KMS-11 (cell line): ENCODE data around the gene RSAD2.
"Not testable (repeated sequence)": the region's sequence is repeated elsewhere in the genome, so short reads cannot be mapped to it uniquely, and the experiment has no call there.

ENCODE experiments used
- H2AFZ ChIP-seq: fragments of 200-600 bp; sonication (generic); 2 replicates; pipeline ENCODE4 v1.6.1; 2016; ENCODE audit warnings: antibody characterized with exemption, mixed run types, low read depth
- H3K27ac ChIP-seq: fragments of 200-600 bp; sonication (generic); 2 replicates; pipeline ENCODE4 v1.6.1; 2016; ENCODE audit warnings: mild to moderate bottlenecking, mixed run types
- H3K27me3 ChIP-seq: fragments of 200-600 bp; sonication (generic); 2 replicates; pipeline ENCODE4 v1.6.1; 2017; ENCODE audit warnings: mild to moderate bottlenecking, low read depth, mixed run types, moderate library complexity; ENCODE audit not compliant: insufficient read depth
- H3K36me3 ChIP-seq: fragments of 200-600 bp; sonication (generic); 2 replicates; pipeline ENCODE4 v1.6.1; 2017; ENCODE audit warnings: mild to moderate bottlenecking, mixed run types; ENCODE audit not compliant: insufficient read depth
- H3K4me1 ChIP-seq: fragments of 200-600 bp; sonication (generic); 2 replicates; pipeline ENCODE4 v1.6.1; 2016; ENCODE audit warnings: mild to moderate bottlenecking, low read depth, mixed run types; ENCODE audit not compliant: poor library complexity, severe bottlenecking
- H3K4me2 ChIP-seq: fragments of 200-600 bp; sonication (generic); 2 replicates; pipeline ENCODE4 v1.7.0; 2016; ENCODE audit warnings: mild to moderate bottlenecking, mixed run types
- H3K4me3 ChIP-seq: fragments of 200-600 bp; sonication (generic); IDR thresholded peaks from 2 replicates; pipeline ENCODE4 v1.6.1; 2017; ENCODE audit warnings: low read depth, low read length, mixed read lengths; ENCODE audit not compliant: insufficient read depth
- H3K79me2 ChIP-seq: fragments of 200-600 bp; sonication (generic); 2 replicates; pipeline ENCODE4 v1.6.1; 2016; ENCODE audit warnings: low read depth, mixed run types; ENCODE audit not compliant: insufficient read depth
- H3K9ac ChIP-seq: fragments of 200-600 bp; sonication (generic); 2 replicates; pipeline ENCODE4 v1.6.1; 2016; ENCODE audit warnings: mild to moderate bottlenecking, mixed run types
- H4K20me1 ChIP-seq: fragments of 200-600 bp; sonication (generic); 2 replicates; pipeline ENCODE4 v1.6.1; 2016; ENCODE audit warnings: mild to moderate bottlenecking, mixed run types; ENCODE audit not compliant: insufficient read depth
- TF ChIP-seq, protein P1 (sequence below): fragments of 200-600 bp; sonication (generic); conservative IDR thresholded peaks from 2 replicates; pipeline ENCODE4 v1.6.1; 2017; ENCODE audit warnings: low read depth, mild to moderate bottlenecking, antibody characterized with exemption, low read length, moderate library complexity, mixed read lengths

RSAD2 gene

GRCh38 chr2:6856548-6856920 lies 21.0 kb upstream of the RSAD2 start:
- H4K20me1 ChIP-seq = no peaks in the 10 kb centered on the region
- TF ChIP-seq, protein P1, sequence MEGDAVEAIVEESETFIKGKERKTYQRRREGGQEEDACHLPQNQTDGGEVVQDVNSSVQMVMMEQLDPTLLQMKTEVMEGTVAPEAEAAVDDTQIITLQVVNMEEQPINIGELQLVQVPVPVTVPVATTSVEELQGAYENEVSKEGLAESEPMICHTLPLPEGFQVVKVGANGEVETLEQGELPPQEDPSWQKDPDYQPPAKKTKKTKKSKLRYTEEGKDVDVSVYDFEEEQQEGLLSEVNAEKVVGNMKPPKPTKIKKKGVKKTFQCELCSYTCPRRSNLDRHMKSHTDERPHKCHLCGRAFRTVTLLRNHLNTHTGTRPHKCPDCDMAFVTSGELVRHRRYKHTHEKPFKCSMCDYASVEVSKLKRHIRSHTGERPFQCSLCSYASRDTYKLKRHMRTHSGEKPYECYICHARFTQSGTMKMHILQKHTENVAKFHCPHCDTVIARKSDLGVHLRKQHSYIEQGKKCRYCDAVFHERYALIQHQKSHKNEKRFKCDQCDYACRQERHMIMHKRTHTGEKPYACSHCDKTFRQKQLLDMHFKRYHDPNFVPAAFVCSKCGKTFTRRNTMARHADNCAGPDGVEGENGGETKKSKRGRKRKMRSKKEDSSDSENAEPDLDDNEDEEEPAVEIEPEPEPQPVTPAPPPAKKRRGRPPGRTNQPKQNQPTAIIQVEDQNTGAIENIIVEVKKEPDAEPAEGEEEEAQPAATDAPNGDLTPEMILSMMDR = no peak
- no peak overlapping the region for H2AFZ ChIP-seq
- H3K36me3 ChIP-seq = no peaks in the 10 kb centered on the region
- no peaks in the 10 kb centered on the region for H3K27me3 ChIP-seq
- H3K27ac ChIP-seq = no peak overlapping the region
- no peaks in the 10 kb centered on the region for H3K4me1 ChIP-seq
- no peak overlapping the region for H3K4me3 ChIP-seq
- no peak overlapping the region for H3K9ac ChIP-seq
- H3K4me2 ChIP-seq = no peak overlapping the region
- no peaks in the 10 kb centered on the region for H3K79me2 ChIP-seq

DNA sequence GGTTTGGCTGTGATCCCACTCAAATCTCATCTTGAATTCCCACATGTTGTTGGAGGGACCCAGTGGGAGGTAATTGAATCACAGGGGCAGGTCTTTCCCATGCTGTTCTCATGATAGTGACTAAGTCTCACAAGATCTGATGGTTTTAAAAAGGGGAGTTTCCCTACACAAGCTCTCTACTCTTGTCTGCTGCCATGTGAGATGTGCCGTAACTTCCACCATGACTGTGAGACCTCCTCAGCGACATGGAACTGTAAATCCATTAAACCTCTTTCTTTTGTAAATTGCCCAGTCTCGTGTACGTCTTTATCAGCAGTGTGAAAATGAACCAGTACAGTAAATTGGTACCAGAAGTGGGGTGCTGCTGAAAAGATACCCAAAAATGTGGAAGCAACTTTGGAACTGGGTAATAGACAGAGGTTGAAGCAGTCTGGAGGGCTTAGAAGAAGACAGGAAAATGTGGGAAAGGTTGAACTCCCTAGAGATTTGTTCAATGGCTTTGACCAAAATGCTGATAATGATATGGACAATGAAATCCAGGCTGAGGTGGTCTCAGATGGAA lies 19.0 kb upstream of the RSAD2 start:
- not testable (repeated sequence) for H3K36me3 ChIP-seq, H4K20me1 ChIP-seq, H3K4me1 ChIP-seq, H3K9ac ChIP-seq, H2AFZ ChIP-seq, H3K4me2 ChIP-seq, H3K79me2 ChIP-seq, H3K27ac ChIP-seq, H3K27me3 ChIP-seq, H3K4me3 ChIP-seq

DNA sequence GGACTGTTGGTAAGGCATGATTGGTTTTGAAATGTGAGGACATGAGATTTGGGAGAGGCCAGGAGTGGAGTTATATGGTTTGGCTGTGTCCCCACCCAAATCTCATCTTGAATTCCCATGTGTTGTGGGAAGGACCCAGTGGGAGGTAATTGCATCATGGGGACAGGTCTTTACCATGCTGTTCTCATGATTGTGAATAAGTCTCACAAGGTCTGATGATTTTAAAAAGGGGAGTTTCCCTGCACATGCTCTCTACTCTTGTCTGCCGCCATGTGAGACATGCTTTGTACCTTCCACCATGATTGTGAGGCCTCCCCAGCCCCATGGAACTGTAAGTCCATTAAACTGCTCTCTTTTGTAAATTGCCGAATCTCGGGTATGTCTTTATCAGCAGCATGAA lies 17.3 kb upstream of the RSAD2 start:
- Histone ChIP-seq H3K9ac (no peak overlapping the region), H2AFZ (no peak overlapping the region), H3K4me3 (no peak overlapping the region), H4K20me1 (no peaks in the 10 kb centered on the region), H3K36me3 (no peaks in the 10 kb centered on the region), H3K79me2 (no peaks in the 10 kb centered on the region), H3K4me1 (no peaks in the 10 kb centered on the region), H3K27ac (no peak overlapping the region), H3K4me2 (no peak overlapping the region), H3K27me3 (no peaks in the 10 kb centered on the region)
- TF ChIP-seq, protein P1 = no peak

DNA sequence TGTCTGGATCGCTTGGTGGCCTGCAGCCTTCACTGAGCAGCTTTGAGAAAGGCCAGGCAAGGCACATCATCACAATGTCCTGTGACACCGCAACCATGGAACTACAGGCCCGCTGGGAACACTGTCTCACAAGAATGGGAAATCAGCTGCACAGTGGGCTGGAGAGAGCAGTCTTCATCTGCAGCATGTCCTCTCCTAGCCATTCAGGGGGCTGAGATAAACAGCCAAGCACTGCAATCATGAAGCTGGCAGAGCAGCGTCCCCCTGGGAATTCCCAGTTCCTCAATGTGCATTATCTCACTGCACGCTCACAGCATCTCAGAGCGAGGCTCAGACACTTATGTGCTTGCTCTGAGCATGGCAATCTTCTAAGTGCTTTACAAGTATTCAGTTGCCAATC lies 13.8 kb upstream of the RSAD2 start:
- Histone ChIP-seq H3K4me3 (no peak overlapping the region), H3K27me3 (no peaks in the 10 kb centered on the region), H4K20me1 (no peaks in the 10 kb centered on the region), H3K4me2 (no peak overlapping the region), H2AFZ (no peak overlapping the region), H3K4me1 (peaks cover 9% of the 10 kb centered on the region), H3K9ac (no peak overlapping the region), H3K27ac (no peak overlapping the region), H3K79me2 (no peaks in the 10 kb centered on the region), H3K36me3 (no peaks in the 10 kb centered on the region)
- TF ChIP-seq, protein P1 = no peak

GRCh38 chr2:6864231-6864754 lies 13.3 kb upstream of the RSAD2 start:
- no peaks in the 10 kb centered on the region for H3K79me2 ChIP-seq
- no peak overlapping the region for H3K4me3 ChIP-seq
- H3K4me1 ChIP-seq = peaks cover 9% of the 10 kb centered on the region
- H4K20me1 ChIP-seq = no peaks in the 10 kb centered on the region
- H3K4me2 ChIP-seq = no peak overlapping the region
- H3K36me3 ChIP-seq = no peaks in the 10 kb centered on the region
- TF ChIP-seq, protein P1 = no peak
- H2AFZ ChIP-seq = no peak overlapping the region
- H3K27me3 ChIP-seq = no peaks in the 10 kb centered on the region
- no peak overlapping the region for H3K27ac ChIP-seq
- H3K9ac ChIP-seq = no peak overlapping the region
